Parietal lobe (tissue), 2 donors: ENCODE results near the gene CXCL17. TPM values are rescaled to one million over a fixed set of nuclear protein-coding genes. Genes with fewer than 3 reads are reported as not detected.

ENCODE experiments used
- small RNA-seq: library from RNA; depleted of rRNA; stranded (forward); fragments of <200 nt; gene quantifications from one replicate; pipeline ENCODE3, GENCODE V24; 2014; ENCODE audit warnings: low replicate concordance
- total RNA-seq: library from RNA; depleted of rRNA; stranded (reverse); fragments of >200 nt; gene quantifications from one replicate; pipeline ENCODE4 v1.2.3, GENCODE V29; 2014

The CXCL17 gene
- total RNA-seq: not detected

GRCh38 chr19:42442833-42443232 is at the start of gene CXCL17:
Gene CXCL17, minus strand, starts transcription at chr19:42442946. Its CDS starts 114 bp downstream, at chr19:42442832.

GRCh38 chr19:42427313-42427712 is 15.4 kb downstream of the CXCL17 start, which contains the start of gene LIPE:
Gene LIPE, minus strand, starts transcription at chr19:42427388. Its CDS starts 239 bp downstream, at chr19:42427149.

GRCh38 chr19:42389899-42390298 is 52.8 kb downstream of the CXCL17 start, which contains the start of gene CNFN:
Gene CNFN, minus strand, starts transcription at chr19:42390297. Its CDS starts 1,260 bp downstream, at chr19:42389037.

Small RNAs within 50 kb of the gene (small RNA-seq; reads per million reads assigned to genes)
- not detected for gene RNU4-60P

Other genes starting within 250 kb of the CXCL17 start
- gene DEDD2, start 225.3 kb downstream of the CXCL17 start, total RNA-seq: 23.2 TPM
- 6.9 TPM for gene ZNF526, start 222.6 kb downstream of the CXCL17 start, total RNA-seq
- gene GSK3A, start 200.3 kb downstream of the CXCL17 start, total RNA-seq: 33.2 TPM
- 9.4 TPM for gene ERF, start 187.8 kb downstream of the CXCL17 start, total RNA-seq
- 38.2 TPM for gene CIC, start 173.7 kb downstream of the CXCL17 start, total RNA-seq
- 2.8 TPM for gene PRR19, start 140.8 kb downstream of the CXCL17 start, total RNA-seq
- gene PAFAH1B3, start 140.3 kb downstream of the CXCL17 start, total RNA-seq: 203 TPM
- 77.6 TPM for gene TMEM145, start 129.6 kb downstream of the CXCL17 start, total RNA-seq
- gene MEGF8, start 117.3 kb downstream of the CXCL17 start, total RNA-seq: 54.8 TPM
- not detected for gene CNFN, start 52.6 kb downstream of the CXCL17 start, total RNA-seq
- 11.0 TPM for gene LIPE, start 15.6 kb downstream of the CXCL17 start, total RNA-seq
- not detected for gene CEACAM1, start 85.5 kb upstream of the CXCL17 start, total RNA-seq
- gene CEACAM8, start 152.0 kb upstream of the CXCL17 start, total RNA-seq: not detected